Stimulated activated CD4-positive, alpha-beta T cell treated with anti-CD3 and anti-CD28 coated beads, Interleukin-1b, Interleukin-23, amount 100 ng/mL, for 24 hours (primary cell): ENCODE data around the gene ATXN7L2.
"Not testable (repeated sequence)": the region's sequence is repeated elsewhere in the genome, so short reads cannot be mapped to it uniquely, and the experiment has no call there.

ENCODE experiments used
- DNase-seq, 4 experiments: peaks; one replicate each; pipeline ENCODE4 v3.0.0-alpha.2; 2020; ENCODE audit warnings: low read depth in 4 of 4, low spot score in 1 of 4

The ATXN7L2 gene, protein sequence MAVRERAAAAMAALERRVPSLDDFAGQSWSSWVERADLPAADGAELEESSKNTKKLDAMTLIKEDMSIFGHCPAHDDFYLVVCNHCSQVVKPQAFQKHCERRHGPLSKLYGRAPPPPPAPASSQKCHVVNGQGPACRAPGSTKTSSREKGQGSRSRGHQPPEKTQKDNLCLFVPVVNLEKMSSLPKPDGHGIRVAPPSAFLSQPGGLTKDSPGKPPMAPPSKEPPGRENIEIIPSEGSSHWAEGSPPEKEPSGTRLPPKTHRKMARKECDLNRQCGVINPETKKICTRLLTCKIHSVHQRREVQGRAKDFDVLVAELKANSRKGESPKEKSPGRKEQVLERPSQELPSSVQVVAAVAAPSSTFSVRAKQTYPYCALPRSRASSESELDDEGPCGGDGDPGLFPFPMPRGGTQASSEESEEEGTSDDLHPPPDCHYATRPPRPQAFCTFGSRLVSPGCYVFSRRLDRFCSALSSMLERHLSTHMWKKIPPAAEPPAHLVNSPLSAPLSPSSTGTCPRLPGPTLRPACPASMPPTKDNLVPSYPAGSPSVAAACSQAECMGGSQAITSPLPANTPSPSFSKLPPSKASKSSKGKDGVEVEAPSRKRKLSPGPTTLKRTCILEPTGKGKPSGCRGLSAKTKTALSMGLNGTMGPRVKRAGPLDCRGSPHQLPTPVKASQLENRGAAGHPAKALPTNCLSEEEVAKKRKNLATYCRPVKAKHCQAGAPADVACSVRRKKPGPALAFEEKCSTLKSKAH

DNA sequence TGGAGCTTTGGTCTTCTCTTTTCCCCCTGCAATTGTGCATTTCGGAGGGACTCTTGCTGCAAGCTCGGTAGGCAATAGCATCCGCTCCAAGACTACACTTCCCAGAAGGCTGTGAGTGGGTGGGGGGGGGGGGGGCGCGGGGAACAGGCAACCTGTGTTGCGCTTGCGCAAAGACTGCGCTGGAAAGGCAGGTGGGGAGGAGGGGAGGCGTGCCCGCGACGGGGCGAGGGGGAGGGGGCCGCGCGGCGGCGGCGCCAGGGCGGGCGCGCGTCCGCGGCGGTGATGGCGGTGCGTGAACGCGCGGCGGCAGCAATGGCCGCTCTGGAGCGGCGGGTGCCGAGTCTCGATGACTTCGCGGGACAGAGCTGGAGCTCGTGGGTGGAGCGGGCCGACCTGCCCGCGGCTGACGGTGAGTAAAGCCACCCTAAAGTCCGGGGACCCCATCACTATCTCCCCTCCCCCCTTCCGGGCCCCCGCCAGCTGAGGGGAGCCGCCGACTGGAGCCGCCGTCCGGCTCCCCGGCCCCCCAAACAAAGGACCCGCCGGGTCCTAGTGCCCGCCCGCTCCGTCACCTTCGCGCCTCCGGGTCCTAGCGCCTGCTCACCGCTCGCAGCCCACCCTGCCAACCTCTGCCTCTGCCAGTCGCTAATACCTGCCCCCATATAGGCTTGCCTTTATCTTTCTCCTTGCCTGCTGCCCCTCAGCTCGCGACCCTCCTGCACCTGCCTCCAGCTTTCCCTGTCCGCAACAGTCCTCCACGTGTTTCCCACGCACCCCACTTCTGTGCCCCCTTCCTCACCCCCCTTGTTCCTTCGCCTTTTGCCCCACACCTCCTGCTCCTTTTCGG is at the start of gene ATXN7L2:
TSS of gene ATXN7L2 (plus strand) at position 234 of the 847 bp plus-strand sequence. CDS start at position 283, 49 bp downstream.
- peak; percentile 65 to 88 (median 82) for DNase-seq

DNA sequence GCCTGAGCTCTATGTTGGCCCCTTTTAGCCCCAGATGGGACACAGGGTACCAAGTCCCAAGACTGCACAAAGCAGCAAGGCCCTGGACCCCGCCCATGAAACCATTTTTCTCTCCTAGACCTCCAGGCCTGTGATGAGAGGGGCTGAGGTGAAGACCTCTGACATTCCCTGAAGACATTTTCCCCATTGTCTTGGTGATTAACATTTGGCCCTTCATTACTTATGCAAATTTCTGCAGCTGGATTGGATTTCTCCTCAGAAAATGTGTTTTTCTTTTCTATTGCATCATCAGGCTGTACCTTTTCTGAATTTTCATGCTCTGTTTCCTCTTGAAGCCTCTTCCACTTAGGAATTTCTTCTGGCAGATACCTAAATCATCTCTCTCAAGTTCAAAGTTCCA is 49.2 kb upstream of the ATXN7L2 start:
- no peak for DNase-seq

DNA sequence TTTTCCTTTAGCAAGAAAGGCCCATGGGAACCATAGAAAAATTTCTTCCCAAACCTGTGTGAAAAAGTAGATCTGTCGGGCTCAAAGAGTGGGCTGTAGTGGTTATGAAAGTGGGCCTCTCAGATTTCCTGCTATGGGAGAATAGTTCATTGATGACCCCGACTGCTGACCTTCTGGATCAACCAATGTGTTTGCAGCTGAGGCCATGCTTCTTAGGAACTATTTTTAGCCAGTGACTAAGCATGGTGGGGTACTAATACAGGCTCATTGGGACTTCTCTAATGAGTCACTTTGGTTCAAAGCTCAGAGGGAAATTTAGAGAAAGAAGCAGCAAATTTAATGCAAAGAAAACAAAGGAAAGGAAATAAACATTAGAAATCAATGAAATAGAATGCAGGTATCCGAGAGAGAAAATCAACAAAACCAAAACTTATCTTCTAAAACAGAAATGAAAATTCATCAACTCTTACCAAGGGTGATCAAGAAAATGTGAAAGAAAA is 44.9 kb upstream of the ATXN7L2 start:
- DNase-seq: no peak

DNA sequence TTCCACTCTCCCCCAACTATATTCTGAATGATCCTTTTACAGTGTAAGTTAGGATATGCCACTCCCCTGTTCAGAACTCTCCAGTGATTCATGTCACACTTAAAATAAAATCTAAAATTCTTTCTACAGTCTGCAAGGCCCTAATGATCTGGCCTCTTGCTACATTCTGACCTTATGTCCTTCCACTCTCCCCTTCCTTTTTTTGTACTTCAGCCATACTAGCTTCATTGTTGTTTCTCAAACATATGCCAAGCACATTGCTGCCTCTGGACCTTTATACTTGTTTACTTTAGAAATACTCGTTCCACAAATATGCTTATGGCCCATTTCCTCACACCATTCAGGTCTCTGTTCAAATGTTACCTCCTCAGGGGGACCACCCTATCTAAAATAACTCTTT is 42.6 kb upstream of the ATXN7L2 start:
- no peak for DNase-seq

DNA sequence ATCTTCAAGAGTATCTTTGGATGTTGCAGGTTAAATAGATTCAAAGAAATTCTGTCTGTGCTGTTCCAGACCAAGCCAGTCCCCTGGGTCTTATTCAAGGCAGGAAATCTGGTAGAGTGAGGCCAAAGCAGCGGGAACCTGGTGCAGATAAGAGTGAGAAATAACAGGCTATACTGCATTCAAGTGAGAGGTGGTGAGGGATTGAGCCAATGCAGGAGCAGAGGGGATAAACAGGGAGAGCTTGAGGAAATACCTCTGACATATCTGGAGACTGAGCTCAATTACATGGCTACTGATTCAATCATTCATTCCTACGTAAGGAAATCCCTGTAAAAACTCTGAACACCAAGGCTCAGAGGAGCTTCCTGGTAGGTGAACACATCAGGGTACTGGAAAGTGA is 40.2 kb upstream of the ATXN7L2 start:
- no peak for DNase-seq

DNA sequence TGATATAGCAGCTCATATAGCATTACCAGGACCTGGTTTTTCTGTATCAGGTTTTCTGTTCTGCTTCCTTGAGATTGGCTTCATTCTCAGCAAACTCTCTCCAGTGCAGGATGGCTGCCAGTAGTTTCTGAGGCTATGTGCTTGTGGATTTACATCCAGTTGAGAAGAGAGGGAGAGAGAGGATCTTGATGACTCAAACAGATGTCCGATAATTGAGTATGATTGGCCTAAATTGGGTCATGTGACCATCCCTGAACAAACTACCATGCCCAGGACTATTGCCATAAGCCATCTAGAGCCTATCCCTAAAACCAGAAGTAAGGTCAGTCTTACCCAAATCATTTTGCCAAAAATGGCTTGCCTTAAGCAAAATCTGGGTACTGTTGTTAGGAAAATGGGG is 39.4 kb upstream of the ATXN7L2 start:
- no peak for DNase-seq

DNA sequence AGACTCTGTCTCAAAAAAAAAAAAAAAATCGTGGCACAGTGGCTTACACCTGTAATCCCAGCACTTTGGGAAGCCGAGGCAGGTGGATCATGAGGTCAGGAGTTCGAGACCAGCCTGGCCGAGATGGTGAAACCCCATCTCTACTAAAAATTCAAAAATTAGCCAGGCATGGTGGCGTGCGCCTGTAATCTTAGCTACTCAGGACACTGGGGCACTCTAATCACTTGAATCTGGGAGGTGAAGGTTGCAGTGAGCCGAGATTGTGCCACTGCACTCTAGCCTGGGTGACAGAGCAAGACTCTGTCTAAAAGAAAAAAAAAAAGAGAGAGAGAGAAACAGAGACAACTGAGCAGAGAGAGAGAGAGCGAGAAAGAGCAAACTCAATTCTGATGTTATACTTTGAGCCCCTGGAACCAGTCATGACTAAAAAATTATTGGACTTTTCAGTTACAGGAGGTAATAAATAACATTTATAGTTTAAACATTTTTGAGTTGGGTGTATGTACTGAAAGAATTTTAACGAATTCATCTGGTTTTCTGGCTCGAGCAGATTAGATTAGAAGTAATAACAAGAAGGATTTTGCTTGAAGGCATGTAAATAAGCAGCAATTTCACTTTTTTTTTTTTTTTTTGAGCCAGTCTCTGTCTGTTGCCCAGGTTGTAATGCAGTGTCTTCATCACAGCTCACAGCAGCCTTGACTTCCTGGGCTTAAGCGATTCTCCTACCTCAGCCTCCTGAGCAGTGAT is 37.6 kb upstream of the ATXN7L2 start:
- not testable (repeated sequence) for DNase-seq

DNA sequence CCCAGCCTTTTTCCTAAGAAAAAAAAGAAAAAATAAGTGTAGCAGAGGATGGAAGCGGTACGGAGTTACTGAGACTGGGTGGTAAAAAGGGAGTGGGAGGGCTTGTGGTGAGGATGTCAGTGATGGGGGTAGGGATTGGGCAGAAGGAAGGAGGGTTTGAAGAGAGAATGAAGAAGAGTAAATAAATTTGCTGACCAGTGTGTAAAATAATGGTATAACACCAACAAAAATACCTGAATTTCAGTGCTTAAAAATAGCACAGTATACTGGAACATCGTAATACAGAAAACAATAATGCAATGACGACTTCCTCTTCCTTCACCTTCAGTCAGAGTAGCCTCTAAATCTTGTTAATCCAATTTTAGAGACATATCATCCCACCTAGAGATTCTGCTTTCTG is 36.2 kb upstream of the ATXN7L2 start:
- no peak for DNase-seq

DNA sequence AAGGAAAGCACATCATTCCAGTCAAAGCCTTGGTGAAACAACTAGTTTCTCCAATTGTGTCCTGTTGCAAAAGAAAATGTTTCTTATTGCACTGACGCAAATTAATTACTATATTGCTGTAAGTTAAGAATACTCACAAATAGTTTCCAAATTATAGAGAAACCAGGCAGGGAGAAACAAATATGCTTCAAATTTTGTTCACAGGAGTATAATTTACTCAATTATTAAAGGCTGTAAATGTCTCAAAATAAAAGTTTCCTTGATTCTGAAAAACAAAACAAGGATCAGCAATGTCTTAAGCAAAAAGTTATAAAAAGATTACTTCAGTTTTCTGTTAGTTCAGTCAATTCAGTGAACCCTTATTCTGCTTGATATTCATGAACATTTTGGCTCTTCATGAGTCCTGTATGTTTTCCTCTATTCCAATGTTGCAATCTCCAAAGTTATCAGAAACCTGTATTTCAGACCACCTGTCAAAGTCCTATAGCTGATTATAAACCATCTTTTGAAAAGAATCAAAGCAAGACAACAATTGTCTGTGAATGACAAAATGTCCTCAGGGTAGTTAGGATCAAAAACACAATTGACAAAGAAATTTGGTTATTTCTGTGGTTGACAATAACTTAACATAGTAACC is 29.1 kb upstream of the ATXN7L2 start:
- DNase-seq: no peak

DNA sequence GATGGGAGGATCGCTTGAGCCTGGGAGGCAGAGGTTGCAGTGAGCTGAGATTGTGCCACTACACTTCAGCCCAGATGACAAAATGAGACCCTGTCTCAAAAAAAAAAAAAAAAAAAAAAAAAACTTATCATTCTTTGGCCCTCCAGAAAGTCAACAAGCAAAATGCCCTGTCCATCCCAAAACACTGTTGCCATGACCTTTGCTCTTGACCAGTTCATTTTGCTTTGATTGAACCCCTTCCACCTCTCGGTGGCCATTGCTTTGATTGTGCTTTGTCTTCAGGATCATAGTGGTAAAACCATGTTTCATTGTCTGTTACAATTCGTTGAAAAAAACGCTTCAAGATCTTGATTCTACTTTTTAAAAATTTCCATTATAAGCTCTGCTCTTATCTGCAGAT is 25.9 kb upstream of the ATXN7L2 start:
- DNase-seq: no peak

DNA sequence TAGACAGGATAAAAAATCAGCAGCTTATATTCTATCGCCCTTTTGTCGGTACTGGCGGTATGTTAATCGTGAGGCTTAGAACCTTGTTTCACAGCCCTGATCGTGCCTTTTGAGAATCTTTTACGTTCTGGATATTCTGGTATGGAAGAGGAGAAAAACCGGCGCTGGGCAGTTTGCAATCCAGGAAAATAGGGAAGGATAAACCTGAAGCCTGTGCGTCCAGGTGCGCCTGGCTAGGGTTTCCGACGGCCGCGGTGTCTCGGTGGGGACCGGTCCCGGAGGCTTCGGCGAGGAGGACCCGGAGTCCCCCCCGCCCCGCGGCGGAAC is 17.6 kb upstream of the ATXN7L2 start:
- DNase-seq: no peak

DNA sequence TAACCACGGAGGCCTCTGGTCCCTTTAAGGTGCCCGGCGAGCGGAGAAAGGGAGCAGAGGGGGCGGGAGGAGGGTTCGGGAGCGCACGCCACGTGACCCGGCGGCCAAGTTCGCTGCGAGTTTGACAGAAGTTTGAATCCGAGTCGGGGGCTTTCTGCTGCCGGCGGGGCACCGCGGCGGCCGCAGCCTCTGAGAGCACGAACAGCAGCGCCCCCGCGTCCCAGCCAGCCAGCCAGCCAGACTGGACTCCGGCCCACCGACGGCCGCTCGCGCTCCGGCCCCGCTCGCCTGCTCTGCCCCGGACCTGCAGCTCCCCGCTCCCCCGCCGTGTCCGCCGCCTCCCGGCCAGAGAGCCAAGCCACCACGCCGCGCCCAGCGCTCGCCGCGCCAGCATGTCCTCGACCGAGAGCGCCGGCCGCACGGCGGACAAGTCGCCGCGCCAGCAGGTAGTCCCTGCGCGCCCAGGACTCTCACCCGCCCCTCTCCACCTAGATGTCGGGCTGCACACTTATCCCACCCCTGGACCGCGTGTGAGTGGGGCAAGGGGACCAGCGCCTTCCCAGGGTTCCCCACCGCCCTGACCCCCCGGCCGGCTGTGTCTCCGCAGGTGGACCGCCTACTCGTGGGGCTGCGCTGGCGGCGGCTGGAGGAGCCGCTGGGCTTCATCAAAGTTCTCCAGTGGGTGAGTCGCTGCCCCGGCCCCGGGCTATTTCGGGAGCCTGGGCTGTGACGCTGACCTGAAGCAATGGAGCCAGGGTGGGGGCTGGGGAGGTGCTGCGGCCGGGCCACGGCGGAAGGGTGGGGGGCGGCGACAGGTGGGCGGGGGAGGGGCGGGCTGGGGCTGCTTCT is 17.0 kb upstream of the ATXN7L2 start, which contains the start of gene SYPL2:
TSS of gene SYPL2 (plus strand) at position 95 of the 849 bp plus-strand sequence. CDS start at position 393, 298 bp downstream.
- no peak for DNase-seq

DNA sequence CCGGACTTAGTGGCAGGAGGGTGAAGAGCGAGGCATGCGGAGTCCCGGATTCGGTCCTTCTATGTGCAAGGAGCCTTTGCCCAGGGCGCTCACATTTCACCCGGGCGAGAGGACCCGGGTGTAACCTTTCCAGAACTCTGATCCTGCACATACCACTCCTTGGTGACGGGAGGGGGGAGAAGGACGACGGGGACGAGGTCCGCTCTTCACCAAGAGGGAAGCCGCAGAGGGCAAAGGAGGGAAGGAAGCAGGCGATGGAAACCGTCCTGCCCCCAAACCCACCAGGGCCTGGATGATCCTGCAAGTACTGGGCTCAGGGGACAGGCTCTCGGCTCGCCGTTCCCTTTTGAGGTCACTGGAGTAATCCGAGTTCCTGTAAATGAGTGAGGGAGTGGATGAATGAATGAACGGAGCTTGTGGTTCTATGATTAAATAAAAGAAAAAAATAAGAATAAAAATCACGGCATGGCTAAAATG is 16.4 kb upstream of the ATXN7L2 start:
- DNase-seq: no peak

DNA sequence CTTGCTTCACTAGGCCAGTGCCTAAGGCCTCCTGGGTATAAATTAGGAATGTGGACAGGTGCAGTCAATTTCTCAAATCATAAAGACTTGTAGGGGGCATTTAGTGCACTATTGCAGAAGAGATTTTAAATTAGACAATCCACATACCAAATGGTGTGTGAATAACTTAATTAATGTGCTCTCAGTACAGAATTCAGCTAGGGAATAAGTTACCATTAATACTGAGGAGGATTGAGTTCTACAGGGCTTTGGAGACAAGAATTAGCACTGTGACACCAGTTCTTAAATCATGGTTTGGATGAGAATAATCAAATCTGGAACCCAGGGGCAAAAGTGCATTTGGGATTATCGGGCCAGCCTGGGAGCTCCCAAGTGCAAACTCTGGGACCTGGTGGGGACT is 15.6 kb upstream of the ATXN7L2 start:
- DNase-seq: no peak

DNA sequence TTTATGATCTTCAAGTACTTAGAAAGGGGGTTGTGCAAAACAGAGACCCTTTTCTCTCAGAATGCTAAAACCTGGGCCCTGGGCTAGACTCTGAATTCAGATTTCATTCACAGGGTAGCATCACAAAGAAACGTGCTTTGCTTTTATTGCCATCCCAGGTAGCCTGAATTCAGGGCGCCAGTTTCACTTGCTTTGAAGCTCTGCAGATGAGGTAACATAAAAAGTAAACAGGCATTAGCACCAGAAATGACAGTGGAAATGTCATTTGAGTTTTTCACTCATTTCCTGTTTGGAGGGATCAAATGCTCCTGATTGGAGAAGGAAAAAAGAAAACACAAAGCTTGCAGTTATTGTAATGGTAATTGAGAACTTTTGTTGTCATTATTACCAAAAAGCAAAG is 14.8 kb upstream of the ATXN7L2 start:
- DNase-seq: no peak

DNA sequence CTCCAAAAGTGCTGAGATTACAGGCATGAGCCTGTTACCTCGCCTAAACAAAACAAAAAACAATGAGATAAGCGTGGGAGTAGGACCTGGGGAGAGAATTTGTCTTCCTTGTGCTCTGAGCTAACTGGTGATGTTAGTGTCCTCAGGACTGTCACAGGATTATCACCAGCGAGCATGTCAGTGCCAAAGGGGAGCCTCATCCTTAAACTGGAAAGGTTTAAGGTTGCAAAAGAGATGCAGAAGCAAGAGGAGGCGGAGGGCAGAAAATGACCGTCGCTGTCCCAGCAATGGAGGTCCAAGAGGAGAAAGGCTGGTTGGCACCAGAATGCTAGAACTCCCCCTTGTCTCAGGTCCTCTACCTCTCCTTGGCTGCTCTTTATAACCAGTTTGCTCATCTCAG is 13.5 kb upstream of the ATXN7L2 start:
- no peak for DNase-seq

DNA sequence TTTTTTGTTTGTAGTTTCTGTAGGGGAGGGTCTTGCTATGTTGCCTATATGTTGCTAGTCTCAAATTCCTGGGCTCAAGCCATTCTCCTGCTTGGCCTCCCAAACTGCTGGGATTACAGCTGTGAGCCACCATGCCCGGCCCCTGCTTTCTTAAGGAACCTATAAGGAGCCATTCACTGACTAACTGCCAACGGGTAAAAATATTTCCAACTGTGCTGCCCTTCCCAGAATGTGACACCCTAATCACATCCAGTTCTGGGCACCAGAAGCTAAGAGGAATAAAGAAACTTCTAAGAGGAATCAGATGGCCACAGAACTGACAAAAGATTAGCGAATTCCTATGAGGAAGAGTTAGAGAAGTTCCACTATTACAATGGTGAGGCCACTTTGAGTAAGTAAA is 10.9 kb upstream of the ATXN7L2 start:
- no peak for DNase-seq

DNA sequence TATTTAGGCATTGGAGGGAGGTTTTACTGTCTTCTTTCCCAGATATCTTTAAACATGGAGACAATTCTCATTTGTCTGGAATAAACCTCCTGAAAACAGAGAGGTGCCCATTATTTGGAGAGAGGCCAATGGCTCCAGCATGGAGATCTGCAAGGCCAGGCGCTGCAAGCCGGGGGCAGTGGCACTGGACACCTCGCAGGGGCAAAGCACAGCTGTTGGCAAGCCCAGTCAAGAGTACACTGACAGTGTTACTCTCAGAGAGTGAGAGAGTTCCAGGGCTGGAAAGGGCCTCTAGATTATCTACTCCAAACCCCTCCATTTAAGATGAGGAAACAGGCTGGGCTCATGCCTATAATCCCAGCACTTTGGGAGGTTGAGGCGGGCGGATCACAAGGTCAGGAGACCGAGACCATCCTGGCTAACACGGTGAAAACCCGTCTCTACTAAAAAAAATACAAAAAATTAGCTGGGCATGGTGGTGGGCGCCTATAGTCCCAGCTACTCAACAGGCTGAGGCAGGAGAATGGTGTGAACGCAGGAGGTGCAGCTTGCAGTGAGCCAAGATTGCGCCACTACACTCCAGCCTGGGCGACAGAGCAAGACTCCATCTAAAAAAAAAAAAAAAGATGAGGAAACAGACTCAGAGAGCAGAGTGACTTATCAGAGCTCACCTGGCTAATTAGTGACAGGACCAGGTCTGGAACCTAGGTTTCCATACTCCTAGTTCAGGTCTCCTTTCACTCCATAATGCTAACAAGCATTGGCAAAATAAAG is 10.2 kb upstream of the ATXN7L2 start:
- DNase-seq: not testable (repeated sequence)
